ENCODE results near the gene MORF4L2.

DNA sequence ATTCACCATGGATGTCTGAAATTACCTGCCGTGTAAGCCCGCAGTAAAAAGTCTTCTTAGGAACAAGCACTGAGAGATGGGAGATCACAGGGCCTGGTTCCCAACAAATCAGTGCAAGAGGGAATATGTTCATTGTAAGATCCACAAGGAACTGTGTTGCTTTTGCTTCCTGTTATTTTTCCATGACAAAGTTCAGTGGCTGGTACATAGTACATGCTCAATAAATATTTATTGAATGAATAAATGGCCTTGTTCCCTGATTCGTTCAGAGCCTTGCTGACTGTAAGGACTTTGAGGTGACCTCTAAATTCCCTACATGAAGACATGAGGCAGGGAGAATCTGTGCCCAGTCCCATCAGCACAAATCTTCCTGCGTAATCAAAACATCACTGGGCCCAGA is 31.6 kb upstream of the MORF4L2 start:
- TF ChIP-seq POLR2A (IDR thresholded peaks at IDR 0.05; ENCODE audit: low read length) (no peak), GATA1 (IDR thresholded peaks at IDR 0.05; ENCODE audit: low read depth, low read length) (no peak)

All from erythroblast (primary cell).